Neural cell (in vitro differentiated cells): ENCODE data around the gene RNF123. TPM values are rescaled to one million over a fixed set of nuclear protein-coding genes. Genes with fewer than 3 reads are reported as not detected.

ENCODE experiments used
- H2AFZ ChIP-seq: fragments of 200-600, 300-800 bp; sonication (generic), shearing (Covaris generic); 2 replicates; pipeline ENCODE4 v1.6.0; 2014; ENCODE audit warnings: low read depth, mild to moderate bottlenecking, antibody characterized with exemption, low read length, moderate library complexity
- H3F3A ChIP-seq: fragments of 200-600 bp; shearing (Covaris generic); 2 replicates; pipeline ENCODE4 v1.6.1; 2016; ENCODE audit warnings: mild to moderate bottlenecking, moderate library complexity, mixed read lengths, antibody characterized with exemption, low read length; ENCODE audit not compliant: insufficient read depth, poor library complexity, severe bottlenecking
- H3K27ac ChIP-seq: fragments of 200-600, 300-800 bp; sonication (generic), shearing (Covaris generic); 2 replicates; pipeline ENCODE4 v1.5.1; 2014; ENCODE audit warnings: mild to moderate bottlenecking, low read length, moderate library complexity
- H3K27me3 ChIP-seq: fragments of 300-800, 200-600 bp; sonication (generic), shearing (Covaris generic); 2 replicates; pipeline ENCODE4 v1.6.0; 2014; ENCODE audit warnings: mild to moderate bottlenecking, low read depth, low read length, moderate library complexity; ENCODE audit not compliant: insufficient read depth
- H3K36me3 ChIP-seq: fragments of 300-800, 200-600 bp; sonication (generic), shearing (Covaris generic); 2 replicates; pipeline ENCODE4 v1.5.1; 2014; ENCODE audit warnings: mild to moderate bottlenecking, antibody characterized with exemption, low read length, moderate library complexity; ENCODE audit not compliant: insufficient read depth
- H3K4me2 ChIP-seq: fragments of 300-800, 200-600 bp; sonication (generic), shearing (Covaris generic); 2 replicates; pipeline ENCODE4 v1.6.0; 2014; ENCODE audit warnings: mild to moderate bottlenecking, low read length
- H3K4me3 ChIP-seq: fragments of 300-800, 200-600 bp; sonication (generic), shearing (Covaris generic); 2 replicates; pipeline ENCODE4 v1.5.1; 2014; ENCODE audit warnings: mild to moderate bottlenecking, low read length, moderate library complexity
- H3K79me2 ChIP-seq: fragments of 200-600 bp; shearing (Covaris generic); replicated peaks from 2 replicates; pipeline ENCODE4 v1.6.0; 2014; ENCODE audit warnings: mild to moderate bottlenecking, low read length, moderate library complexity; ENCODE audit not compliant: insufficient read depth
- H3K9ac ChIP-seq: fragments of 300-800, 200-600 bp; sonication (generic), shearing (Covaris generic); 2 replicates; pipeline ENCODE4 v1.6.1; 2016; ENCODE audit warnings: mild to moderate bottlenecking, low read length, mixed read lengths
- H3K9me2 ChIP-seq: fragments of 200-600 bp; shearing (Covaris generic); 2 replicates; pipeline ENCODE4 v1.6.1; 2016; ENCODE audit warnings: mild to moderate bottlenecking, low read length, mixed read lengths; ENCODE audit not compliant: insufficient read depth
- H3K9me3 ChIP-seq: fragments of 200-600, 300-800 bp; sonication (generic), shearing (Covaris generic); 2 replicates; pipeline ENCODE4 v1.6.1; 2016; ENCODE audit warnings: mild to moderate bottlenecking, mixed run types, low read length, moderate library complexity, mixed read lengths
- H4K20me1 ChIP-seq: fragments of 200-600 bp; shearing (Covaris generic); 2 replicates; pipeline ENCODE4 v1.6.1; 2016; ENCODE audit warnings: mild to moderate bottlenecking, mixed run types; ENCODE audit not compliant: insufficient read depth
- CTCF ChIP-seq: fragments of 450-650 bp; IDR thresholded peaks from 2 replicates; pipeline ENCODE4 v1.5.1; 2014; ENCODE audit warnings: antibody characterized with exemption, mild to moderate bottlenecking, moderate library complexity; ENCODE audit not compliant: poor library complexity, severe bottlenecking
- EP300 ChIP-seq: fragments of 450-650 bp; conservative IDR thresholded peaks from 2 replicates; pipeline ENCODE4 v1.6.1; 2014; ENCODE audit warnings: antibody characterized with exemption, mild to moderate bottlenecking, moderate library complexity; ENCODE audit not compliant: poor library complexity, severe bottlenecking
- EZH2 ChIP-seq: fragments of 200-600, 300-800 bp; shearing (Covaris generic), sonication (generic); IDR thresholded peaks from 2 replicates; pipeline ENCODE4 v1.6.1; 2014; ENCODE audit warnings: antibody characterized with exemption, low read length, borderline replicate concordance, mild to moderate bottlenecking; ENCODE audit not compliant: insufficient read depth, poor library complexity, severe bottlenecking
- MXI1 ChIP-seq: fragments of 450-650 bp; conservative IDR thresholded peaks from 2 replicates; pipeline ENCODE4 v1.6.1; 2014; ENCODE audit warnings: antibody characterized with exemption, mild to moderate bottlenecking; ENCODE audit not compliant: poor library complexity, severe bottlenecking
- POLR2AphosphoS5 ChIP-seq: IDR thresholded peaks from 2 replicates; pipeline ENCODE4 v1.6.1; 2012
- RAD21 ChIP-seq: fragments of 450-650 bp; conservative IDR thresholded peaks from 2 replicates; pipeline ENCODE4 v1.6.1; 2014; ENCODE audit warnings: antibody characterized with exemption, mild to moderate bottlenecking, moderate library complexity
- REST ChIP-seq: IDR thresholded peaks from 2 replicates; pipeline ENCODE4 v1.6.1; 2012; ENCODE audit warnings: borderline replicate concordance
- SMC3 ChIP-seq: fragments of 450-650 bp; conservative IDR thresholded peaks from 2 replicates; pipeline ENCODE4 v1.6.1; 2014; ENCODE audit warnings: antibody characterized with exemption, mild to moderate bottlenecking, moderate library complexity; ENCODE audit not compliant: poor library complexity
- TAF1 ChIP-seq: IDR thresholded peaks from 2 replicates; pipeline ENCODE4 v1.6.1; 2012; ENCODE audit warnings: low read depth
- polyA plus RNA-seq: library from polyadenylated mRNA; depleted of rRNA; stranded (reverse); fragments of >200 nt; gene quantifications from 2 replicates; pipeline ENCODE4 v1.2.3, GENCODE V29; 2014

RNF123 gene
- polyA plus RNA-seq, 1 donor from 2014 or later: 27.4 TPM

GRCh38 chr3:49763981-49764380, 74.6 kb downstream of the RNF123 start:
- H3K9me3 ChIP-seq: no peaks in the 10 kb centered on the region
- H2AFZ ChIP-seq: no peak overlapping the region
- no peak overlapping the region for H3K4me2 ChIP-seq
- no peaks in the 10 kb centered on the region for H3K36me3 ChIP-seq
- no peaks in the 10 kb centered on the region for H3K27me3 ChIP-seq
- no peak overlapping the region for H3K9ac ChIP-seq
- H3K4me3 ChIP-seq: no peak overlapping the region
- no peak overlapping the region for H3K27ac ChIP-seq
- H3F3A ChIP-seq: no peaks in the 10 kb centered on the region
- H3K79me2 ChIP-seq: peaks cover 62% of the 10 kb centered on the region
- TF ChIP-seq CTCF: no peak
- TF ChIP-seq TAF1: no peak
- TF ChIP-seq RAD21: no peak
- no peak for TF ChIP-seq POLR2AphosphoS5
- no peak for TF ChIP-seq EZH2
- no peaks in the 10 kb centered on the region for H3K9me2 ChIP-seq
- no peaks in the 10 kb centered on the region for H4K20me1 ChIP-seq

- Histone ChIP-seq H2AFZ (no peak overlapping the region), H3K4me2 (no peak overlapping the region), H3K9me2 (no peaks in the 10 kb centered on the region), H3K27me3 (no peaks in the 10 kb centered on the region), H3K9ac (no peak overlapping the region), H3K79me2 (peaks cover 73% of the 10 kb centered on the region), H4K20me1 (no peaks in the 10 kb centered on the region), H3F3A (no peaks in the 10 kb centered on the region), H3K9me3 (no peaks in the 10 kb centered on the region), H3K4me3 (no peak overlapping the region), H3K36me3 (no peaks in the 10 kb centered on the region), H3K27ac (no peak overlapping the region)
- TF ChIP-seq MXI1 (no peak), CTCF (no peak), TAF1 (no peak), POLR2AphosphoS5 (no peak), REST (no peak), RAD21 (no peak), SMC3 (no peak), EP300 (no peak), EZH2 (no peak)
These were observed 80.0 kb downstream of the RNF123 start for GRCh38 chr3:49769286-49769915.
